Fibroblast of upper back skin (primary cell): Measurements from ENCODE around the gene TESMIN.
A peak's percentile ranks its signal among the peaks of the same experiment; 100 is the strongest.

Experiments
- DNase-seq: peaks from one replicate; pipeline ENCODE4 v3.0.0-alpha.2; 2013

The TESMIN gene, protein sequence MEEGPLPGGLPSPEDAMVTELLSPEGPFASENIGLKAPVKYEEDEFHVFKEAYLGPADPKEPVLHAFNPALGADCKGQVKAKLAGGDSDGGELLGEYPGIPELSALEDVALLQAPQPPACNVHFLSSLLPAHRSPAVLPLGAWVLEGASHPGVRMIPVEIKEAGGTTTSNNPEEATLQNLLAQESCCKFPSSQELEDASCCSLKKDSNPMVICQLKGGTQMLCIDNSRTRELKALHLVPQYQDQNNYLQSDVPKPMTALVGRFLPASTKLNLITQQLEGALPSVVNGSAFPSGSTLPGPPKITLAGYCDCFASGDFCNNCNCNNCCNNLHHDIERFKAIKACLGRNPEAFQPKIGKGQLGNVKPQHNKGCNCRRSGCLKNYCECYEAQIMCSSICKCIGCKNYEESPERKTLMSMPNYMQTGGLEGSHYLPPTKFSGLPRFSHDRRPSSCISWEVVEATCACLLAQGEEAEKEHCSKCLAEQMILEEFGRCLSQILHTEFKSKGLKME

DNA sequence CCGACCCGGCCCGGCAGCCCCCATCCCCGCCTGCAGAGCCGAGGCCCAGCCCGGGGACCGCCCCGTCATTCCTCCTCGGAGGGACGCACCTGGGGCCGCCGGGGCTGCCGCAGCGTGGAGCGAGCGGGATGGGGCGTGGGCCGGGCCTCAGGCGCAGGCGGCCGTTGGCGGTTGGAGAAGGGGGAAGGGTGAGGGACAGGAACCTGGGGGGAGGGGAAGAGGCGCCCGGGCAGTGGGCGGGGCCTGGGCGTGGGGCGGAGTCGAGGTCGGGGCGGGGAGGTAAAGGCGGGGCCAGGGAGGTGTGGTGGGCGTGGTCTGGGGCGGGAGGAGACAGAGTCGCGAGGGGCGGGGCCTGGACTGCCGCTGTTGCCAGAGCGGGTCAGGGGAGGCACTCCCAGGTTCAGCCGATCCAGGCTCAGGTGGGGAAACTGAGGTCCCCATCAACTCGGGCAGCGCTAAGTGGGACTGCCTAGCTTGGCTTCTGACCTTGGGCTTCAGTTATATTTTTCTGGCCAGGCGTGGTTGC lies at the start of gene TESMIN:
TSS of gene TESMIN (minus strand) at position 190 of the 526 bp plus-strand sequence. CDS start 860 bp downstream, outside the sequence.
- DNase-seq: peak; percentile 66

DNA sequence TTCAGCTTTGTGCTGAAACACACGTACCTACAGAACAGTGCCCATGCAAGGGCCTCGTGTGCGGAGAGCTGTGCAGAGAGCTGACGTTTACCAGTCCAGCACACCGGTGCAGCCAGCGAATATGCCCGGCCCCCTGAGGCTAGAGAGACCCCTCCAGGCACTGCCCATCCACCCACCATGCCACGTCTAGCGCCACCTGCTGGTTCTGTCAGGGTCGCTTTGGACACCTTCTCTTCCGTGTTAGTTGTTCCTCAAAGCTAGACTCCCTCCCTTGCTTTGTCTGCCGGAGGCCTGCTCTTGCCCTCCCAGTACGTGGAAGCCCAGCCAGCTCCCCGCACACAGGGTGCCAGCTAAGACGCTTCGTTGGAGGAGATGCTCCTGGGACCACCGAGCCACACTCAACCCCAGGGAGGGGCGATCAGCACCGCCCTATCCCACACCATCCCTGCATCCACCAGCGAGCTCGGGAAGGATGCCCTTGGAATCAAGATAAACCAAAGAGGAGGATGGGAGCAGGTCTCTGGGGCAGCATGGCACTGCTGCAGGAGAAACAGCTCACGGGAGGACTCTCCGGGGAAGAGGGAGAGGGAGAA lies 47.0 kb upstream of the TESMIN start:
- no peak for DNase-seq

DNA sequence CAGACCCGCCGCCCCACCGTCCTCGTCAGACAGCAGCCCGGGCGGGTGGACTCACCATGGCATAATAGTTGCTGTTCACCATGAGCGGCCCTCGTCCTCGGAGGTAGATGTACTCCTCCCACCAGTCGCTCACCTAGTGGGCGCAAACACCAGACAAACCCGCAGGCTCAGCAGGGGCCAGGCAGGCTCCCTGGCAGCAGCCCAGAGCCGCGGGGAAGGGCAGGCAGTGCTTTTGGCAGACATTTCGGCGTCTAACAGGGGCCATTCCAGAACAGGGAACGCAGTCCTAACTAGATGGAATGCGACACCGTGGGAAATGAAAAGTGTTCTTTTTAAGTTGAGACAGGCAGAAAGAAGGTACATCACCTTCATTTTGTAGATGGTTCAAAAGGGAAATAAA lies 45.5 kb upstream of the TESMIN start:
- no peak for DNase-seq

DNA sequence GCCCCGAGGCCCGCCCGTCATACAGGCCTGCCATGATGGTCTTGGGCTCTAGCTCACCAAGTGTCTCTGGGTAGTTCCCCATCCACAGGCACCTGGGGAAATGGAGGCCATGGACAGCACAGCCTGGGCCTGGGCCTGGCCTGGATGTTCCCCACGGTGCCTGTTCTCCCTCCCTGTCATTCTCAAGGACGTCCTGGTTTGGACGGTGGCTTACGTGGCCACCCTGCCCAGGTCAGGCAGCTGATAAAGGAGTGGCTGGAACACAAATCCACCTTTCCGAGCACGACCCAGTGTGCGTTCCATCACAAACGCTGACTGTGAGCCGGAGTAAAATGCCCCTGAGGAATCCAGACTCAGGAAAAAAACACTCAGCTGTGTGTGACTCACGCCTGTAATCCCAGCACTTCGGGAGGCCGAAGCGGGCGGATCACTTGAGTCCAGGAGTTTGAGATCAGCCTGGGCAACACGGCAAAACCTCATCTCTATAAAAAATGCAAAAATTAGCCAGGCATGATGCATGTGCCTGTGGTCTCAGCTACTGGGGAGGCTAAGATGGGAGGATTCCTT lies 41.2 kb upstream of the TESMIN start:
- DNase-seq: peak; percentile 25

DNA sequence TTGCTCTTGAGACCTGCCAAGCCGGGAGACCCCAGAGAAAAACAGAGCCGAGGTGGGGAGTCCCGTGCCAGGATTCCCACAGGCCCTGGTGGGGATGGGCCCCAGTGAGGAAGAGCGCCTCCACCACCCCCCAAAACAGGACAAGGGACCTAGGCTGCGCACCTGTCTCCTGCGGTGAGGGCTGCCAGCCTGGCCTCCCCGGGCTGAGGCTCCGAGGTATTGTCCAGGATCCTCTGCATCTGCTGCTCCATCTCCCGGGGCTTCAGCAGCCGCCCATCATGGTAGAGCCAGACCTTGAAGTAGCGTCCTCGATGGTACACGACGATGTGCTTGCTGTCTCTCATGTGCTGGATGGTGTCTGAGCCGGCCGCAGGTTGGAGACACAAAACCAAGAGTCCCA lies 33.3 kb upstream of the TESMIN start:
- no peak for DNase-seq

DNA sequence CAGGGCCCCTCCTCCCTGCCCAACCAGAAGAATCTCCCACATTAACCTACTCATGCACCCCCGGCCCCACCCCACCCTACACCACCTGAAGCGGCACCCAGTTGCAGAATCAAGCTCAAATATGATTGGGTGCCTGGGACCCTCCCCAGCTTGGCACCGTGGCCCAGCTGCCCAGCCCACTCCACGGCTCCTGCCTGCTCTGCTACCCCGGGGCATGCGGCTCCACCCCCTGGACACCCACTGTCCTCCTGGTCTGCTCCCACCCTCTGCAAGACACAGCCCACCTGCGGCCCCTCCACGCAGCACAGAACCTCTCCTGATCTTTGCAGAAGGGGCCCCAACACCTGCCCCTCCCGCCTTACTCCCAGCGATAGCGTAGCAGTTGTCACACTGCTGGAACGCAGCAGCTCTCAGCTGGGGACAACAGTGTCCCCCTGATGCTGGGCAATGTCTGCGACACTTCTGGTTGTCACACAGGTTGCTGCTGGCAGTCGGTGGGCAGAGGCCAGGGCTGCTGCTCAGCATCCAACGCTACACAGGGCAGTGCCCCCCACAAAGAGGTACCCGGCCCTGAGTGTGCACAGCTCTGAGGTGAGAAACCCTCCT lies 32.0 kb upstream of the TESMIN start:
- no peak for DNase-seq

DNA sequence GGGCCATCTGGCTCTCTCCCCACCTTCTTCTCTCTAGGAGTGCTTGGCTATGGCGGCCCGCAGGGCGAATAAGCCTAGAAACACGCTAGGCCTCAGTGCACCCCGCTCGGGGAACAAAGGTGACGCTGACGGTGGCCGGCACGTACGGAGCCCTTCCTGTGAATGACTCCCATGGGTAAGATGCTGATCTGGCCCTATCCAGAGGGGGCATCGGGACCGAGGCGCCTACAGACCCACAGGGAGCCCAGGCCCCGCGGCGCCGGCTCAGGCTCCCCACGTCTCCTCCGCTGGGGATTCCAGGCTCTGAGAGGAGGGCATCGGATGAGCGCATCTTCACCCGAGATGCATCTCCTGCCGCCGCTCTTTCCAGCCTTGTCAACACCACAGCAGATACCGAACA lies 31.4 kb upstream of the TESMIN start:
- DNase-seq: no peak

DNA sequence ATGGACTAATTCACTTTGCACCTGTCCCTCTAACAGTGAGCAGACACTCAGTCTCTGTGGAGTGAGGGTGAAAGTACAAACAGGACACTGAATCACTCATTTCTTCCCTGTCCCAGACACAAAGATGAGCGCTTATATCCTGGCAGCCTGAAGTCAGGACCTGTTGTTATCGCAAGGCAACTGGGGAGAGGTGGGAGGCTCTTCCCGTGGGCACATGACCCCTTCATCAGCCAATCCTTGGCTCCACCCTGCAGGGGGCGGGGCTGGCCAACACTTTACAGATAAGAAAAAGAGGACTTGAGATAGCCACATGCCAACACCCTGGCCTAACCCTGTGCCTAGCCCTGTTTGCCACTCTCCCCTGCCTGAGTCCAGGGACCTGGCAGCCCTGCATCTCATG lies 29.5 kb upstream of the TESMIN start:
- no peak for DNase-seq

DNA sequence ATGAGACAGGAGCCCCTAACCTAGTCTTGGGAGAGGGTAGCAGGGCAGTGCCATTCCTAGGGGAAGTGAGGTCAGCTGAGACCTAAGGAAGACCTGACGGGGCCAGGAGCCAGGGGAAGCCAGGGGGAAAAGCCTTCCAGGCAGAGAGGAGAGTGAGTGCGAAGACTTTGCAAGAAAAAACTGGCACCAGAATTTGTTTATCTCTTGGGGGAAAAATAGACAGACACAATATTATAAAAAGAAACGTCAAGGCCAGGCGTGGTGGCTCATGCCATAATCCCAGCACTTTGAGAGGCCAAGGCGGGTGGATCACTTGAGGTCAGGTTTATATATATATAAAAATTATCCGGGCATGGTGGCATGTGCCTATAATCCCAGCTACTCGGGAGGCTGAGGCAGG lies 26.9 kb upstream of the TESMIN start:
- DNase-seq: no peak

DNA sequence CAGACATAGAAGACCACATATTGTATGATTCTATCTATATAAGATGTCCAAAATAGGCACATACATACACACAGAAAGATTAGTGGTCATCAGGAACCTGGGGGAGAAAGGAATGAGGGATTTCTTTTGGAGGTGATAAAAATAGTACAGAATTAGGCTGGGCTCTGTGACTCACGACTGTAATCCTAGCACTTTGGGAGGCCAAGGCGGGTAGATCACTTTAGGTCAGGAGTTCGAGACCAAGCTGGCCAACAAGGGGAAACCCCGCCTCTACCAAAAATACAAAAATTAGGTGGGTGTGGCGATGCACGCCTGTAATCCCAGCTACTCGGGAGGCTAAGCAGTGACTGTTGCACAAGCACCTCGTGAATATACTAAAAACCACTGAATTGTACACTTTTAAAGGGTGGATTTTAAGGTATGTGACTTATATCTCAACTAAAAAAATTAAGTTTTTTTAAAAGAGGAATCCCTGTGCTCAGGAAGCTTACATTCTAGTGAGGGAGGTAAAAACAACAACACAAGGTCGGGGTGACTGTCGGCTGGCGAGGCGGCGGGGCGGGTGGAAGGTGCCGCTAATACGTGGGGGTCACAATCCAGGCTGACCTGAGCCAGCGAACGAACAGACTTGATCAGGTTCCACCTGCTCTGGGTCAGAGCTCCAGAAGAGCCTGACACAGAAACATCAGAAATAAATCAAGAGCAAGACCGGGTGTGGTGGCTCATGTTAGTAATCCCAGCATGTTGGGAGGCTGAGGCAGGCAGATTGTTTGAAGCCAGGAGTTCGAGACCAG lies 25.3 kb upstream of the TESMIN start:
- no peak for DNase-seq

DNA sequence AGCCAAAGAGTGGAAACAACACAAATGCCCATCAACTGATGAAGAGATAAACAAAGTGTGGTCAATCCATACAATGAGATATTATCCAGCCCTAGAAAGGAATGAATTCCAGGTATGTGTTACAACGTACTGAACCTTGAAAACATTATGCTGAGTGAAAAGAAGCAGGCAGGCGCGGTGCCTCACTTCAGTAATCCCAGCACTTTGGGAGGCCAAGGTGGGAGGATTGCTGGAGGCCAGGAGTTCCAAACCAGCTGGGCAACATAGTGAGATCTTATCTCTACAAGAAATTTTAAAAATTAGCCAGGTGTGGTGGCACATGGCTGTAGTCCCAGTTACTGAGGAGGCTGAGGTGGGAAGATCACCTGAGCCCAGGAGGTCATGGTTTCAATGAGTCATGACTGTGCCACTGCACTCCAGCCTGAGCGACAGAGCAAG lies 24.6 kb upstream of the TESMIN start:
- no peak for DNase-seq

DNA sequence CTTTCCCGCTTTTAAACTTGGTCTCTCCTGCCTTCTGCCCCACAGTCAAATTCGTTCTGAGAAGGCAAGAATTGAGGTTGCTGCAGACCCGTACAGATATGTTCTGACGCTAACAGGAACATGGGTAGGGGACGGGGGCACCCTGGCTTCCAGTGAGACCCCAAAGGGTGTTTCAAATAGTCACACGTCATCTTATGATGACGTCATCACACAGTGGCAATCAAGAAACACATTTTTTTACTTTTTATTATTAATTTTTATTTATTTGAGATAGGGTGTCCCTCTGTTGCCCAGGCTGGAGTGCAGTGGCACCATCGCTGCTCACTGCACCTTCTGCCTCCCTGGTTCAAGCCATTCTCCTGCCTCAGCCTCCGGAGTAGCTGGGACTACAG lies 22.9 kb upstream of the TESMIN start:
- DNase-seq: no peak

DNA sequence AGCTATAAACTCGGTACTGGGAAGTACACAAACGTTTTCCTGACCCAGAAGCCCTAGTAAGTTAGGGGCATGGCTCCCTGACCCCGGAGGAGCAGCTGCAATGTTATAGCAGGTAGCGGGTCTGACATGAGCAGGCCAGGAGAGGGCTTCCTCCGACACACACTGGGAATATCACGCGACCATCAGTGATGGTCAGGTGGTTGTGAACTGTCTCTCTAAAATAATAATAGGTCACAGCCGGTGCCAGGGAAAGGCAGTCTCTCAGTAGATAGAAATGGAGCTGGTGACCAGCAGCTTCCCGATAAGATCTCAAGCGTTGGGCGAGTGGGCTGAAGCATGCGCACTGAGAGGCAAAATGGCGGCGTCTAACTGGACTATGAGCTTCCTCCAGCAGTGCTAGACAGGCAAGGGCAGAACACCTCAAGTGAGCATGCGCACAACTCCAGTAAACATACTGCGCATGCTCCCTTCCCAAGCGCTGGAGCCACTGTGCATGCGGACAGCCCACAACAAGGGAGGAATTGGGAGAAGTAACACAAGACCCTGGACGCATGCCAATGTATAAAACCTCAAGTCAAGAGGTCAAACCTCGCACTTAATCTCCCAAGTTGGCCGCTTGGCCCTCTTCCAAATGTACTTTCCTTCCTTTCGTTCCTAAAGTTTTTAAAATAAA lies 22.3 kb upstream of the TESMIN start:
- peak; percentile 20 for DNase-seq

DNA sequence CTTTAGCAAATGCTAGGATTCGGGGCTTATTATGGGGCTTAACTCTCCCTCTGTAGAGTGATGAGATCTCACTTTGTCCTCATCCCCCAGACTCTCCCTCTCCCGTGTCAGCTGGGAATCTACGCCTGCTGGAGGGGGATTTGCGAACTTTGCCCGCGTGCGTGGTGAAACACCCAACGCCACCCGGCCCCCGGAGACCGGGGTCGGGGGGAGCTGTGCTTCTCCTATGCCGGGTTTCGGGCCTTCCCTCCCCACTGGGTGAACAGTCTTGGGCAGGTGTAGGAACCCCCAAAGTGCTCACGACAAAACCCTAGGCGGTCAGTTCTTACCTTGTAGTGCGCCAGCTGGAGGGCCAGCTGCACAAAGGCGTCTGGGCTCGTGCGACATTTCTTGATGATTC lies 21.6 kb upstream of the TESMIN start:
- DNase-seq: no peak

DNA sequence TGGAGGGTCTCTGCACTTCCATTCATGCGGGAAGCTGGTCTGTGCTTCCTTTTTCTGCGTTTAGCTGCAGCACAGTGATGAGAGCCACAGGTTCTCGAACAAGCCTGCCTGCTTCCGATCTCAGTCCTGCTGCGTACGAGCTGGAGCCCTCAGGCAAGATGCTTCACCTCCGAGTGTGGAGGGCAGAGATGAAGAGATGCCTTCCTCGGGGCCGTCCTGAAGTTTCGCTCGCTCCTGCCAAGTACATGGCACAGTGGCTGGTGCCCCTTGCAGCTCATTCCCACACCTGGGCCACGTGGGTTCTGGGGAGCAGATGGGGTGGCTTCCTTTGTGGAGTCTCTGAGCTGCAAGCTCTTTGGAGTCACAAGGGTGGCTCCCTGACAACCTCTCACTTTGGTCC lies 19.5 kb upstream of the TESMIN start:
- no peak for DNase-seq

DNA sequence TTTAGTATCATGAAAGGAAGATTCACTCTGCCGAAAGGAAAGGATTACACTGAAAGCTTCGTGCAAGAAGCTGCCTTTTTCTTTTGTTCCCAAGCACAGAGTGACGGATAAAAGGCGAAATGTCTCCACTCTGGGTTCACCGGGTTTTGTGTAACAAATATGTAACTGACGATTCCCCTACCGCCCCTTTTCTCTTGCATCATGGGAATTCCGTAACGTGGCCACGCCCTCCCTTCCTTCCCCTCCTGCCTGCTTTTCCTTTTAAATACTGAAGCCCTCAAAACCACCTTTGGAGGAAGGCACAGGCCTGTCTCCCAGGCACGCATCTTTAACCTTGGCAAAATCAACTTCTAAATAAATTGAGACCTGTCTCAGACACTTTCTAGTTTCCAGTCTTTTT lies 16.4 kb upstream of the TESMIN start:
- no peak for DNase-seq

DNA sequence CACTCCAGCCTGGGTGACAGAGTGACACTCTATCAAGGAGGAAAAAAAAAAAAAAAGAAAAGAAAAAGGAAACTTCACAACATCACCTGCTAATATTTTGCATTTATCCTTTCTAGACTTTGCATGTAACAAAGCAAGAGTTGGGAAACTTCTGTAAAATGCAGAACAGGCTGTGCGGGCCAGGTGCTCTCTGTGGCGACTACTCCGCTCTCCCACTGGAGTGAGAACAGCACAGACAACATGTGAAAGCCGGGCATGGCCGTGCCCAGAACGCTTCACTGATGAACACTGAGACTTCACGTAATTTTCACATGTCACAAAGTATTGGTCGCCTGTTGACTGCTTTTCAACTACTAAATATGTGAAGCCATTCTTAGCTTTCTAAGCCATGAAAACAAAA lies 15.5 kb upstream of the TESMIN start:
- no peak for DNase-seq

DNA sequence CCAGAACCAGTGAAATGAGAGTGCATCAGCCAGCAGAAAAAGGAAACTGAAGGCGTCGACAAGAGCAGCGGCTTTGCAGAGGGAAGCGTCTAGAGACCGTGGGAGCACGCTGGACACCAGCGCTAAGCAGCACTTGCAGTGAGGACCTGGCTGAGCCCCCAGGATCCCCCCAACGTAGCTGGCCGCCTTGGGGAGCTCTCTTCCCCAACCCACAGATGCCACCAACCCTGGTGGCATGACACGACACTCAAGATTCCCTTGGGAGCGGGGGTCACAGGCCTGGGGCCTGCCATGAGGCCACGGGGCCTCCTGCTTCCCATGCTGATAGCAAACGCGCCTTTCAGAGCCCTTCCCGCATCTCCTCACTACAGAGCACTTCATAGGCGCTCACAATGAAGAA lies 13.4 kb upstream of the TESMIN start:
- no peak for DNase-seq

DNA sequence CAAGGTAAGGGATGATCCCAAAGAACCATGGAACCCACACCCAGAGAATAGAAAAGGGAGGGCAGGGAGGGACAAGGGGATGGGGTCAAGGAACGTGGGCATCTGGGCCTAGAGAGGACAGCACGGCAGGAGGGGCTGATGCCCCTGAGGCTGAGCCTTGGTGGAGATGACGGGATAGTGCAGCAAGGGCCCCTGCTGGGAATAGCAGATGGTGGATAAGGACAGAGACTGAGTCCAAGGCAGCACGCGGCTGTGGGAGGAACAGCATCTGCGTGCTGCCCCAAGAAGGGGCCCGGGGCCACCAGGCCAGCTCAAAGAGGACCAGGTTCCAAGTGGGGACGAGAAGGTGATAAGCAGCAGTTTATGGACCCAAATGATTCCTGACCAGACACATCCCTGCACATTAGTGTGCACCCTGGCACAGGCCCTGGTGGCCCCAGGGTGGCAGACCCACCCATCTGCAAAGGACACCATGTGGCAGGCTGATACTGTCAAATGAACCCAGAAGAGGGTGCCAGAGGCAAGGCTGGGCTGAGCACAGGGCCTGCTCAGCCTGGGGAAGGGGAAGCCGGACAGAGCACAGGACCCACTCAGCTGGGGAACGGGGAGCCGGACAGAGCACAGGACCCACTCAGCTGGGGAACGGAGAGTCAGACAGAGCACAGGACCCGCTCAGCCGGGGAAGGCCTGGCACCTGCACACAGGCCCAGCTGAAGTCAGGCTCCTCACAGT lies 12.8 kb upstream of the TESMIN start:
- DNase-seq: no peak

DNA sequence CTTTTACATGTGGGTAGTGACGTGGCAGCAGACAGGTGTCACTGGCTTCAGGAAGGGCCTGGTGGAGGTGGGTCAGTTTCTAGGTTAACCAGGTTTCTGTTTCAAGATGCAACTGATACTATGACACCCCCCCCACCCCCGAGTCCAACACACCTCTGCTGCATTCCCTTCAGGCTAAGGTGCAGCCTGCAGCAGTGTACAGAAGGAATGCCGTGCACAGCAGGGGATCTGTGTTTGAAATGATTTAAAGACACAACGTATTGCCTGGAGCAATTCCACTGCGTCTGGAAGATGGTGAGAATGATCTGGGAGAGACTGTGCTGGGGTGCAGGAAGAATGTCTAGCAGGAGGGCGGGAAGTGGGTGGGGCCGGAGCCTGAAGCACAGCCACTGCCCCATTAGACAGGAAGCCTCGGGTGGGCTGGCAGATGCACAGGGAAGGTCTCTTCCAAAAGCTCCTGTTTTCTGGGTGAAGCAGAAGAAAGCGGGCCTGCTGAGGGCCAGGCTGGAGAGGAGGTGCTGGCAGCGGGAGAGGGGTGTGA lies 11.9 kb upstream of the TESMIN start:
- DNase-seq: peak; percentile 45

DNA sequence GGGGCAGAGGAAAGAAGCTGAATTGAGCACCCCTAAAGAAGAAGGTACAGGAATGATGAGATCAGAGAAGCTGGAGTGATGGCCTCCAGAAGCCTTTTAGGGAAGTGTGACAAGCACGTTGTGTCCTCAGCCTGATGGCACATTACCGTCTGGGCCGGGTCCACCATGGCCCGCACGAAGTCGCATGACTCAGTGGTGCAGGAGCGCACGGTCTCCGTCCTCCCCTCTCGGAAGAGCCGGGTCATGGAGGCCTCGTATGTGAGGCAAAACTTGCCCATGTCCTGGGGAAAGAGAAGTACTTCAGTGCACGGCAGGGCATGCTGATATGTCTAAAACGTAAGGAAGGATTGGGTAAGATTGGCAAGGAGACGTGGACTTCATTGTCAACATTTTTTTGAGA lies 11.2 kb upstream of the TESMIN start:
- DNase-seq: no peak
